Left lung (tissue), 10 donors: Measurements from ENCODE around the gene PLXNB1. TPM values are rescaled to one million over a fixed set of nuclear protein-coding genes. Genes with fewer than 3 reads are reported as not detected.
A peak's percentile ranks its signal among the peaks of the same experiment; 100 is the strongest.

Experiments
- ATAC-seq: fragments of 200-7000 bp; cut with Tn5 transposase; one replicate; pipeline ENCODE4 v1.9.1; 2020; ENCODE audit warnings: moderate library complexity
- DNase-seq, 4 donors: peaks; one replicate each; pipeline ENCODE4 v3.0.0-alpha.2; 2013 to 2020
- H3K27ac ChIP-seq, 2 donors: fragments of 200-600 bp; sonication (generic) in 1 of 2; one replicate each; pipeline versions ENCODE4 v1.5.0 to v1.8.0; 2020 to 2021
- H3K27me3 ChIP-seq, 2 donors: fragments of 200-600 bp; sonication (generic) in 1 of 2; one replicate each; pipeline versions ENCODE4 v1.5.0 to v1.8.0; 2020 to 2021
- H3K36me3 ChIP-seq, 2 donors: fragments of 200-600 bp; sonication (generic) in 1 of 2; one replicate each; pipeline versions ENCODE4 v1.5.0 to v1.8.0; 2020 to 2021
- H3K4me1 ChIP-seq, 2 donors: fragments of 200-600 bp; one replicate each; pipeline ENCODE4 v1.8.0; 2021
- H3K4me3 ChIP-seq, 2 donors: fragments of 200-600 bp; sonication (generic) in 1 of 2; one replicate each; pipeline versions ENCODE4 v1.5.0 to v1.8.0; 2020 to 2021; ENCODE audit warnings: mild to moderate bottlenecking in 1 of 2
- H3K9me3 ChIP-seq, 2 donors: fragments of 200-600 bp; sonication (generic) in 1 of 2; one replicate each; pipeline versions ENCODE4 v1.5.0 to v1.8.0; 2020 to 2021
- CTCF ChIP-seq, 2 donors: fragments of 200-600 bp; sonication (generic) in 1 of 2; IDR thresholded peaks; one replicate each; pipeline versions ENCODE4 v1.5.0 to v1.8.0; 2021; ENCODE audit warnings: antibody characterized with exemption in 2 of 2
- intact Hi-C, 2 donors: fragments of 100-400 bp; cut with DNase I; formaldehyde crosslinking; loops; one replicate each; pipeline versions ENCODE4 v1.11.2 to v1.14.2; 2022
- polyA plus RNA-seq, 6 donors: library from polyadenylated mRNA; unstranded; fragments of 120-200 nt; gene quantifications; one replicate each; pipeline ENCODE4 v1.2.1, GENCODE V29; 2013; ENCODE audit not compliant: insufficient read length in 6 of 6
- total RNA-seq, 2 donors: library from RNA; stranded (reverse); fragmentation: NEBNext Ultra II Directional; extraction: Animal tissue kit (Norgen Biotek cat#: 25700); gene quantifications; one replicate each; pipeline ENCODE4 v1.2.1, GENCODE V29; 2021
- donor health status: DM: no; HTN: yes; CAD: no.
- donor health status: DM: no; HTN: no; CAD: no.

The PLXNB1 gene
- total and polyA plus RNA-seq, 8 donors: 65.0 to 161 (median 109) TPM

GRCh38 chr3:48419149-48419548, 10.7 kb downstream of the PLXNB1 start:
- Histone ChIP-seq H3K36me3 (peaks cover 0 to 58% of the 10 kb centered on the region in 2 donors), H3K27ac (no peak overlapping the region), H3K9me3 (no peaks in the 10 kb centered on the region), H3K4me3 (no peak overlapping the region), H3K27me3 (no peaks in the 10 kb centered on the region), H3K4me1 (no peaks in the 10 kb centered on the region)
- ATAC-seq: no peak
- no peak for TF ChIP-seq CTCF (IDR thresholded peaks at IDR 0.05)
- DNase-seq: peak in 1 of 4 donors; percentile 35
- intact Hi-C loops: no loop called here

DNA sequence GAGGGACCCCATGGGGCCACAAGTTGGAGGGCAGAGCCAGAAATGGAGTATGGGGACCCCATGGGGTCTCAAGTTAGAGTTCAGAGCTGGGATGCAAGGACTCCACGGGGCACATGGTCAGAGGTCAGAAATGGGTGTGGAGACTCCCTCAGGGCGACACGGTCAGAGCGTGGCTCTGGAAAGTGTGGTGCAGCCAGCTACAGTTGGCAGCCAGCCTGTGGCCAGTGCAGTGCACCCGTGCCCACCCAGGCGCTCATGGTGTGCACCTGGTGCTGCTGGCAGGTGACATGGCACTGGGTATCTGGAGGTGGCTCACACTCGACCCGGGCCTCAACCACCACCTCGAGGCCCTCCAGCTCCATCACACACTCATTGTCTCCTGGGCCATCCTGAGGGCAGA, 11.2 kb downstream of the PLXNB1 start:
- DNase-seq (peak in 1 of 4 donors; percentile 50), ATAC-seq (no peak)
- Histone ChIP-seq H3K4me3 (no peak overlapping the region), H3K27ac (no peak overlapping the region), H3K9me3 (no peaks in the 10 kb centered on the region), H3K36me3 (peaks cover 0 to 63% of the 10 kb centered on the region in 2 donors), H3K4me1 (no peaks in the 10 kb centered on the region), H3K27me3 (no peaks in the 10 kb centered on the region)
- TF ChIP-seq CTCF (IDR thresholded peaks at IDR 0.05): no peak
- intact Hi-C loops: no loop called here

DNA sequence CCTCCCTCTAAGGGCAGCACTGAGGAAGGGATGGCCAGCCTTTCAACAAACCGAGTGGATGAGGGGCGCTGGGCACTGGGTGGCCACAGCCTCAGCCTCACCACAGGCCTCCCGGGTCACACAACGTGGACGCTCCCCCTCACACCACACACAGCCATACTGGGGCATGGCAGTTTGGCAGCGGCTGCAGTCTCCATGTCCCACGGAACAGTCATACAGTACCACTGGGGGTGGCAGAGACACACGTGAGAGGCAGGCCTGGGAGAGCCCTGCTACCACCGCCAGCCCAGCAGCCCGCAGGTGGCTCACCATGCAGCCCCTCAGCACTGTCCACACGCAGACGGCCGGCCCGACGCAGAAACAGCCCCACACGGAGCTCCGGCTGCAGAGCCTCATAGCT, 11.7 kb downstream of the PLXNB1 start:
- DNase-seq (peak in 1 of 4 donors; percentile 67), ATAC-seq (no peak)
- Histone ChIP-seq H3K36me3 (peaks cover 0 to 62% of the 10 kb centered on the region in 2 donors), H3K27me3 (no peaks in the 10 kb centered on the region), H3K27ac (no peak overlapping the region), H3K9me3 (no peaks in the 10 kb centered on the region), H3K4me1 (no peaks in the 10 kb centered on the region), H3K4me3 (no peak overlapping the region)
- TF ChIP-seq CTCF (IDR thresholded peaks at IDR 0.05): no peak
- intact Hi-C loops: no loop called here

DNA sequence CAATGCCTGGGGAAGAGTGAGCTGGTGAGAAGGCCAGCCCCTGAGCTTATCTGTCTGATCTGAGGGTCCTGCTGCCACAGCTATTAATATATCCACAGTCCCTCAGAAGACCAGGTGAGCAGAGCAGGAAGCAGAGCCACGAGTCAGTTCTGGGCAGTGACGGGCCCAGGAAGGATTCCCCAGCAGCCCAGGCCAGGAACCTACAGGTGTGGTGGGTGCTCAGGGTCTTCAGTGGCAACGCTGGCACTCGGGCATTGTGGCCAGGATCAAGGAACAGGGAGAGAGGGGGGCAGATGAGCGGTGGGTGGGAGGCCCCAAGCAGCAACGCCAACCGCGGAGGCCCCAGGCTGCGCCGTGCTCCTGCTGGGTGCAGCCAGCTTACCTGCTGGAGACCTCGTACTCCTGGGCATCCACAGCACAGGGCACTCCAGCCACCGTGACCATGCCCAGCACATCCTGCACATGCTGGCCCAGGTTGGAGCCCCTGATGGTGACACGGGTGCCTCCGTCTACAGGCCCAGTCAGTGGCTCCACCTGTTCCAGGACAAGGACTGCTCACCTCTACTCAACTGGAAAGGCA, 12.3 kb downstream of the PLXNB1 start:
- intact Hi-C loops: no loop called here

DNA sequence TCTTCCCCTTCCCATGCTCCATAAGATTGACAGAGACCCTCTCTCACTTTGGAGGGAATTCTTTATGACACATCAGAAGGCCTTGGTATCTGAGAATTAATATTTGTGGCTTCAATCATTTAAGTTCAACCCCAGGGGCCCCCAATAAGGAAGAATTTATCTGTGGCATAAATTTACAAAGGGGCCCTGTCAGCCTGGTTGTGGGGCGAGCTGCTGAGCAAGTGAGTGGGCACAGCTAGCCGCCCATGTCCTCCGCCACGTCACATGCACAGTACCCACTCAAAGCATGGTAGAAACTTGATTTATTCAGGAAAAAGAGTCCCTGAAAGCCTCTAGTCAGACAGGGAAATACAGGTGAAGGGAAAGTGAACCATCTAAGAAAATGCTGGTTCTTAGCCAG, 13.3 kb downstream of the PLXNB1 start:
- no peak overlapping the region for H3K27ac ChIP-seq
- peaks cover 0 to 77% of the 10 kb centered on the region in 2 donors for H3K36me3 ChIP-seq
- intact Hi-C loops: no loop called here
- H3K4me3 ChIP-seq: no peak overlapping the region
- TF ChIP-seq CTCF (IDR thresholded peaks at IDR 0.05): no peak
- DNase-seq (no peak), ATAC-seq (no peak)
- H3K9me3 ChIP-seq: no peaks in the 10 kb centered on the region
- H3K4me1 ChIP-seq: no peaks in the 10 kb centered on the region
- H3K27me3 ChIP-seq: no peaks in the 10 kb centered on the region

More for the DNA sequence above, 12.3 kb downstream of the PLXNB1 start:
- no peaks in the 10 kb centered on the region for H3K27me3 ChIP-seq
- H3K27ac ChIP-seq: no peak overlapping the region
- no peak overlapping the region for H3K4me3 ChIP-seq
- H3K4me1 ChIP-seq: no peaks in the 10 kb centered on the region
- peaks cover 0 to 66% of the 10 kb centered on the region in 2 donors for H3K36me3 ChIP-seq
- no peak for TF ChIP-seq CTCF (IDR thresholded peaks at IDR 0.05)
- H3K9me3 ChIP-seq: no peaks in the 10 kb centered on the region
- no peak for ATAC-seq
- peak in 1 of 4 donors; percentile 61 for DNase-seq
